Muscle of leg (tissue), 11 donors: Measurements from ENCODE around the gene THSD8. TPM values are rescaled to one million over a fixed set of nuclear protein-coding genes. Genes with fewer than 3 reads are reported as not detected.
A peak's percentile ranks its signal among the peaks of the same experiment; 100 is the strongest.
"Not testable (repeated sequence)": the region's sequence is repeated elsewhere in the genome, so short reads cannot be mapped to it uniquely, and the experiment has no call there.

Source experiments
- DNase-seq: peaks from one replicate; pipeline ENCODE4 v3.0.0; 2013
- H3K27ac ChIP-seq: one replicate; pipeline ENCODE4 v1.5.1; 2013; ENCODE audit warnings: mild to moderate bottlenecking, low read length, control low read depth
- H3K27me3 ChIP-seq: one replicate; pipeline ENCODE4 v1.6.1; 2013; ENCODE audit warnings: low read length; ENCODE audit not compliant: control insufficient read depth, insufficient read depth
- H3K36me3 ChIP-seq: one replicate; pipeline ENCODE4 v1.6.1; 2013; ENCODE audit warnings: low read length; ENCODE audit not compliant: control insufficient read depth, insufficient read depth
- H3K4me1 ChIP-seq: one replicate; pipeline ENCODE4 v1.6.1; 2013; ENCODE audit warnings: low read length; ENCODE audit not compliant: control insufficient read depth, insufficient read depth
- H3K4me3 ChIP-seq: one replicate; pipeline ENCODE4 v1.5.1; 2013; ENCODE audit warnings: low read length, control low read depth
- H3K9me3 ChIP-seq: replicated peaks from 2 replicates; pipeline ENCODE4 v1.6.1; 2013; ENCODE audit warnings: low read depth, low read length; ENCODE audit not compliant: control insufficient read depth
- WGBS: methylation state at CpG from one replicate; pipeline ENCODE4 v1.1.5; 2013; ENCODE audit warnings: missing lambda C conversion rate; ENCODE audit not compliant: insufficient coverage; 5-methylcytosine and 5-hydroxymethylcytosine counted together
- polyA plus RNA-seq, 8 donors: library from polyadenylated mRNA; unstranded; fragments of 120-200 nt; gene quantifications; one replicate each; pipeline versions ENCODE4 v1.2.1 to v1.2.3, GENCODE V29; 2013; ENCODE audit warnings: inconsistent platforms in 1 of 8, low replicate concordance in 1 of 8; ENCODE audit not compliant: insufficient read length in 8 of 8, insufficient read depth in 1 of 8
- total RNA-seq: library from RNA; stranded (reverse); fragments of 120-200 nt; gene quantifications from one replicate; pipeline ENCODE4 v1.2.4, GENCODE V29; 2013

The THSD8 gene
- total and polyA plus RNA-seq, 9 donors: 0.84 to 5.1 (median 3.0) TPM

DNA sequence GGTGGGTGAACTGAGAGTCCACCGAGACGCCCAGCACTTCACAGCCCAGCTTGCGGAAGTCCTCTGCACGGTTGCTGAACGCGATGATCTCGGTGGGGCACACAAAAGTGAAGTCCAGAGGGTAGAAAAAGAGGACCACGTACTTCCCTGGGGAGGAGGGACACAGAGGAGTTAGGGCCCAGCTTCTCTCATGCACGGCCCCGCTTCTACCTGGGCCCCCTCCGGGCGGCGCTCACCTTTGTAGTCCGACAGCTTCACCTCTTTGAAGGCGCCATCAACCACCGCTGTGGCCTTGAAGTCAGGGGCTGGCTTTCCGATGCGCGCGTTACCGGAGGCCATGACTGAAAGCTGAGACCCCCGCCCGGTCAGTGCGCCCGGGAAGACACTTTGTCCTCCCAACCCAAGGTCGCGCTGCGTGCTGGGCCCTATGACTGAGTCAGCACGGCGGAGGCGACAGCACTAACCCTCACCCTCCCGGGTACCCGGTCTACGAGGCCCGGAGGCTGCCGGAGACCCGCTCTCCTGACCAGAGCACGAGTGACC is 875 bp upstream of the THSD8 start:
- peaks cover 28% of the 10 kb centered on the region for H3K4me1 ChIP-seq
- H3K9me3 ChIP-seq: no peaks in the 10 kb centered on the region
- peak overlapping the region; percentile 96 for H3K4me3 ChIP-seq
- peaks cover 21% of the 10 kb centered on the region for H3K36me3 ChIP-seq
- 4% methylated on average over 33 of the region's 38 CpGs for WGBS
- H3K27ac ChIP-seq: peak overlapping the region; percentile 79
- DNase-seq: peak; percentile 30
- H3K27me3 ChIP-seq: peaks cover 5% of the 10 kb centered on the region

DNA sequence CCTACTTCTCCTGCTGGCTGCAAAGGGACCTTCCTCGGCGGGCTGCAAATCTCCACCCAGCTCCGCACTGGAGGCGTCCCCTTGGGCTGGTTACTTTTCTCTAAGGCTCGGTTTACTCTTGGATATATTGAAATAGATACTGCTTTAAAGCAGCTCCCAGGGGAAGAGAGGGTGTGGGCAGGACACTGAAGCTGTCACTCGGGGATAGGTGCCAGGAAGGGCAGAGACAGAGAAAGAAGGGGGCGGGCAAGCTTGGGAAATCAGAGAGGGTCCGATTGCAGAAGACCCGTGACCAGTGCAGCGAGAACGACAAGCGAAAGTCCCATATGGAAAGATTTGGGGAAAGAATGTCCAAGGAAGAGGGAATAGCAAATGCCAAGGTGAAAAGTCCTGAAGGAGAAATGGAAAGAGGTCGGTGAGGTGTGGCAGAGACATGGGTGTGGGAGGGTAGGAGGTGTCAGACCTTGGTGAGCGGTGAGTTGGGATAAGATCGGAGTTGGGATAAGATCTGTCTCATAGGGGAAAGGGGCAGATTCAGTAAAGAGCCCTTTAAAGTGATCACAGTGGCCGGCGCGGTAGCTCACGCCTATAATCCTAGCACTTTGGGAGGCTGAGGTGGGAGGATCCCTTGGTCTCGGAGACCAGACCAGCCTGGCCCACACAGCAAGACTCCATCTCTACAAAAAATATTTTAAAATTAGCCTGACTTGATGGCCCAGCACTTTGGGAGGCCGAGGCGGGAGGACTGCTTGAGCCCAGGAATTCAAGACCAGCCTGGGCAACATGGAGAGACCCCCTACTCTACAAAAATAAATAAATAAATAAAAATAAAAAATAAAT is 618 bp downstream of the THSD8 start:
- H3K9me3 ChIP-seq: no peaks in the 10 kb centered on the region
- peaks cover 35% of the 10 kb centered on the region for H3K4me1 ChIP-seq
- DNase-seq: peak; percentile 42
- H3K27ac ChIP-seq: no peak overlapping the region
- peaks cover 19% of the 10 kb centered on the region for H3K36me3 ChIP-seq
- WGBS: 15% methylated on average over 11 of the region's 22 CpGs
- H3K4me3 ChIP-seq: peak overlapping the region; percentile 96
- peaks cover 5% of the 10 kb centered on the region for H3K27me3 ChIP-seq

DNA sequence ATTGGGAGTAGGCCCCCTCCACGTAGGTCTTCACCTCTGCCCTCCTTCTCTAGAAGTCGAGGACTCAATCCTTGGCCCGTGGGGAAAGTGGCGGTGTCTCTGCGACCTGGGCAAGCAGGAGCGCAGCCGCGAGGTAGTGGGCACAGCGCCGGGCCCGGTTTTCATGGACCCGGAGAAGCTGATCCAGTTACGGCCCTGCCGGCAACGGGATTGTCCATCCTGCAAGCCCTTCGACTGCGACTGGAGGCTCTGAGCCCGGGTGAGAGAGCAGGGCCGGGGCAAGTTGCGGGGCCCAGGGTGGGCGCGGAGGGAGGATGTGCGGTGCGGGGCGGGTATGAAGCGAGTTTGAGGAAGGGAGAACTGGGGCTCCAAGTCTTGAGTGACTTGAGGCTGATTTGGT is 2.2 kb downstream of the THSD8 start:
- Histone ChIP-seq H3K4me3 (no peak overlapping the region), H3K27ac (no peak overlapping the region), H3K27me3 (peaks cover 5% of the 10 kb centered on the region), H3K4me1 (peaks cover 35% of the 10 kb centered on the region), H3K9me3 (no peaks in the 10 kb centered on the region), H3K36me3 (peaks cover 20% of the 10 kb centered on the region)
- DNase-seq: no peak
- WGBS: 92% methylated on average over 22 of the region's 26 CpGs

DNA sequence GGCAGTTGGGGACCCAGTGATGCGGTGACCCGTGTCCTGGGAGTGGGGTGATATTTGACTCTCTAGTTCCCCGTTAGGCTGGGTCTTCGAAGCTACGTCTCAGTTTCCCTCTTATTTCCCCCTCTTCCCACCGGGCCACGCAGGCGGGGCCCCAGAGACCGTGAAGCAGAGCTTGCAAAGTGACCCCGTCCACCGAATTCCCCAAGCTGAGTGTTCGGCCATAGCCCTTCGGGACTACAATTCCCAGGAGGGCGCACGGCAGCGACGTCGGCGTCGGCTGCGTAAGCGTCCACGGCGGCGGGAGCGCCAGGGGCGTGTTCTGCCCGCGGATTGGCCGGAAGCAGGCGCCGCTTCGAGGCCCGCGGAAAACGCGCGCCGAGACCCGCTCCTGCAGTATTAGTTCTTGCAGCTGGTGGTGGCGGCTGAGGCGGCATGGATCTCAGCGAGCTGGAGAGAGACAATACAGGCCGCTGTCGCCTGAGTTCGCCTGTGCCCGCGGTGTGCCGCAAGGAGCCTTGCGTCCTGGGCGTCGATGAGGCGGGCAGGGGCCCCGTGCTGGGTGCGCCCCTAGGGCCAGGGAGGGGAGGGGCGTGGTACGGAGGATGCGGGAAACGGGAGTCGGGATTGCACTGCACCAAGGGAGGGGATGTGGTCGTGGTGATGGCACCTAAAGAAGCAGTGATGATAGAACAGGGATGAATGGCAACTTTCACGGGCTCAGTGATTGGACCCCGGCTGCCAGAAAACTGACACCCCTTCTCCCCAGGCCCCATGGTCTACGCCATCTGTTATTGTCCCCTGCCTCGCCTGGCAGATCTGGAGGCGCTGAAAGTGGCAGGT is 4.6 kb downstream of the THSD8 start, which contains the start of gene RNASEH2A:
TSS of gene RNASEH2A (plus strand) at position 343 of the 840 bp plus-strand sequence. CDS start at position 433, 90 bp downstream.
- H3K27me3 ChIP-seq: peaks cover 2% of the 10 kb centered on the region
- no peaks in the 10 kb centered on the region for H3K9me3 ChIP-seq
- WGBS: under 1% methylated on average over 47 of the region's 66 CpGs
- peak; percentile 95 for DNase-seq
- peaks cover 23% of the 10 kb centered on the region for H3K36me3 ChIP-seq
- peak within 1 kb of the TSS; percentile 85 for H3K4me3 ChIP-seq
- peaks cover 23% of the 10 kb centered on the region for H3K4me1 ChIP-seq
- peak within 1 kb of the TSS; percentile 83 for H3K27ac ChIP-seq

DNA sequence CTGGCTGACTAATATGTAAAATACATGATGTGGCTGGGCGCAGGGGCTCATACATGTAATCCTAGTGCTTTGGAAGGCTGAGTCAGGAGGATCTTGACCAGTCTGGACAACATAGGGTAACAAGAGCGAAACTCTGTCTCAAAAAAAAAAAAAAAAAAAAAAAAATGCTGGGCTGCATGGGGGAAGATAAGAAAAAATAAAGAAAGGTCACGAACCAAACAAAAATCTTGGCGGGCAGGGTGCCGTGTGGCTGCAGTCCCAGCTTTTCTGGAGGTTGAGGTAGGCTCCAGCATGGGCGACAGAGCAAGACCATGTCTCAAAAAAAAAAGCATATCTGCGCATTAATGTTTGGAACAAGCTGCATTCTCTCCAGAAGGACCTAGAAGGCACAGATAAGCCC is 13.2 kb downstream of the THSD8 start:
- H3K27ac ChIP-seq: no peak overlapping the region
- no peaks in the 10 kb centered on the region for H3K9me3 ChIP-seq
- peaks cover 30% of the 10 kb centered on the region for H3K36me3 ChIP-seq
- no peaks in the 10 kb centered on the region for H3K27me3 ChIP-seq
- H3K4me3 ChIP-seq: no peak overlapping the region
- H3K4me1 ChIP-seq: no peaks in the 10 kb centered on the region
- no peak for DNase-seq
- 97% methylated on average over 6 of the region's 7 CpGs for WGBS

DNA sequence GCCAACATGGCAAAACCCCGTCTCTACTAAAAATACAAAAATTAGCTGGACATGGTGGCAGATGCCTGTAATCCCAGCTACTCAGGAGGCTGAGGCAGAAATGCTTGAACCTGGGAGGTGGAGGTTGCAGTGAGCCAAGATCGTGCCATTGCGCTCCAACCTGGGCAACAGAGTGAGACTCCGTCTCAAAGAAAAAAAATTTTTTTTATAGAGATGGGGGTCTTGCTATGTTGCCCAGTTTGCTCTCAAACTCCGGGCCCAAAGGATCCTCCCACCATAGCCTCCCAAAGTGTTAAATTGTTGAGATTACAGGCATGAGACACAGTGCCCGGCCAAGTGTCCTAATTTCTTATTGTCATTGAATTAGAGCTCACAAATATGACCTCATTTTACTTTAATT is 15.3 kb downstream of the THSD8 start:
- H3K4me1 ChIP-seq, H3K4me3 ChIP-seq, DNase-seq, H3K27me3 ChIP-seq, H3K9me3 ChIP-seq, H3K27ac ChIP-seq: not testable (repeated sequence)
- WGBS: no CpG with 5 or more reads among the region's 6 CpGs
- peaks cover 14% of the 10 kb centered on the region for H3K36me3 ChIP-seq

DNA sequence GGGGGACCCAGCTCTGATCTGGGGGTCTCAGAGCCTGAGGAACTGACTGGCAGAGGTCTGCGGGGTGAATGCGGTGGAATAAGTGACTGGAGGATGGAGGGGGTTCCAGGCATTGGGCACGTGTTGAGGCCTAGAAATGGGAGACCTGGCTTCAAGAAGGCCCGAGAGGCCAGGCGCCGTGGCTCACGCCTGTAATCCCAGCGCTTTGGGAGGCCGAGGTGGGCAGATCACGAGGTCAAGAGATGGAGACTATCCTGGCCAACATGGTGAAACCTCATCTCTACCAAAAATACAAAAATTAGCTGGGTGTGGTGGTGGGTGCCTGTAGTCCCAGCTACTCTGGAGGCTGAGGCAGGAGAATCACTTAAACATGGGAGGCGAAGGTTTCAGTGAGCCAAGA is 15.9 kb downstream of the THSD8 start:
- WGBS: 91% methylated on average over 5 of the region's 11 CpGs

DNA sequence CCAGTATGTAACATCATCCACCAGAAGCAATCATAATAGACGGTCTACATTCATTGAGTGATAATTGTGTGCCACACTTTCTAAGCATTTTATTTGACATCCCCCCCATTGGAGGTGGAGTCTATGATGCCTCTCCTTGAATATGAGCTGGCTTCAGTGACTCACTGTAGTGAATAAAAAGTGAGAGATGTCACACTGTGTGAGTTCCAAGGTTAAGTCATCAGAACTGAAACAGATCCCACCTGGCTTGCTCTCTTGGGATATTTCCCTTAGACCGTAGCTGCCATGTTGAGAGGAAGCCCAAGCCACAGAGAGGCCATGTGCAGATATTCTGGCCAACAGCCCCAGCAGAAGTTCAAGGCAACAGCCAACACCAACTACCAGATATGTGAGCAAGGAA is 19.9 kb downstream of the THSD8 start:
- Histone ChIP-seq H3K27me3 (peaks cover 12% of the 10 kb centered on the region), H3K27ac (no peak overlapping the region), H3K4me3 (no peak overlapping the region), H3K9me3 (no peaks in the 10 kb centered on the region), H3K4me1 (no peaks in the 10 kb centered on the region), H3K36me3 (no peaks in the 10 kb centered on the region)
- no peak for DNase-seq
- no CpG with 5 or more reads among the region's 2 CpGs for WGBS

More for the DNA sequence above, 15.9 kb downstream of the THSD8 start:
- not testable (repeated sequence) for H3K27me3 ChIP-seq, H3K9me3 ChIP-seq, H3K4me3 ChIP-seq, H3K4me1 ChIP-seq, H3K27ac ChIP-seq, DNase-seq
- peaks cover 14% of the 10 kb centered on the region for H3K36me3 ChIP-seq

DNA sequence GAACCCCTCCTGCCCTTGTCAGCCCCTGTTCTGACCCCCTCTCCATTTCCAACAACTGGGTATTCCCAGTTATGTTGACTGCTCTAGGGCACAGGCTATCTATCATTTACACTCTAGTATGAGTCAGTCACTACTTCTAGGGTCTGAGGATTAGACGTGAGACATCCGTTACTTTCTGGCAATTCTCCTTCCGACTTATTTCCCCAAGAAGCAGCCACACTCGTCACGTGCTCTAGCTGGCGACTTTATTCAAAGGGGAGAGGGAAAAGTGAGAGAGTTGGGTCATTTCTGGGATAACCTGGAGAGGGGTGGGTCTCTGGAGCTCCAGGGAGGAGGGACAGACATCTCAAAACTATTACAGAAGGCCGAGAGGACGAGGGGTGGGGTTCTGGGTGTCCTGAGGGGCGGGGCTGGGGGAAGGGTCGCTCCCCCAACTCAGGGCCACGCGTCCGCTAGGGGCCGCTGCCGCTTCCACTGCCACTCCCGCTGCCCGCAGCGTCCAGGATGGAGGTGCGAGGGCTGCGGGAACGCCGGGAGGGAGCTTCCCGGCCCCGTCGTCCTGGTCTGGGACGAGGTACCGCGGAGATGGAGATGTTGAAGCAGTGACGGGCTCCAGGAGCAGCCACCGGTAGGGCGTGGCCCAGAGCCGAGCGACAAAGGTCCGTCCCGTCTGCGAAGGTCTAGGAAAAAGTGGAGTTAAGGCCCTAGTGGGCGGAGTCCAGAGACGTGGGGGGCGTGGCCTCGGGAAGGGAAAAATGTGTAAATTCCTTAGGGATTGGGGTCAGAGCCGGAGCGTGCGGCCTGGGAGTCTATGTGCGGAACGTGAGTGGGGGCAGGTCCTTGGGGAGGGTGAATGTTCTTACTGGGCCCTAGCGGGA is 23.6 kb downstream of the THSD8 start:
- peaks cover 29% of the 10 kb centered on the region for H3K27me3 ChIP-seq
- no peaks in the 10 kb centered on the region for H3K9me3 ChIP-seq
- H3K27ac ChIP-seq: no peak overlapping the region
- no peaks in the 10 kb centered on the region for H3K36me3 ChIP-seq
- DNase-seq: no peak
- WGBS: 2% methylated on average over 39 of the region's 46 CpGs
- no peak overlapping the region for H3K4me3 ChIP-seq
- no peaks in the 10 kb centered on the region for H3K4me1 ChIP-seq
